Activated B cell treated with CpG ODN at 0.5 μM for 24 hours (primary cell): ENCODE measurements around the gene ALPL. TPM values are rescaled to one million over a fixed set of nuclear protein-coding genes. Genes with fewer than 3 reads are reported as not detected.

Experiments
- ATAC-seq: fragments of 200-7000 bp; cut with Tn5 transposase; one replicate; pipeline ENCODE4 v1.10.0; 2021; ENCODE audit warnings: low read depth, mild to moderate bottlenecking, moderate library complexity
- CTCF ChIA-PET: fragments of 350-600 bp; sonication (Branson Sonifier 250); formaldehyde crosslinking; loops from one replicate; lab custom pipeline; 2021; ENCODE audit warnings: antibody characterized with exemption; lab: Charles Lee
- POLR2A ChIA-PET: fragments of 350-600 bp; sonication (Branson Sonifier 250); formaldehyde crosslinking; loops from one replicate; lab custom pipeline; 2021; ENCODE audit warnings: antibody characterized with exemption; lab: Charles Lee
- DNase-seq: peaks from one replicate; pipeline ENCODE4 v3.0.0; 2022
- H3K27ac Mint-ChIP-seq: one replicate; pipeline ENCODE4 v1.8.0; 2020; ENCODE audit warnings: mixed read lengths
- H3K27me3 Mint-ChIP-seq: one replicate; pipeline ENCODE4 v1.8.0; 2021; ENCODE audit warnings: mixed read lengths
- H3K36me3 Mint-ChIP-seq: one replicate; pipeline ENCODE4 v1.8.0; 2021; ENCODE audit warnings: low read depth, mixed read lengths
- H3K4me1 Mint-ChIP-seq: one replicate; pipeline ENCODE4 v1.8.0; 2021; ENCODE audit warnings: mixed read lengths
- H3K4me3 Mint-ChIP-seq: one replicate; pipeline ENCODE4 v1.8.0; 2020; ENCODE audit warnings: mild to moderate bottlenecking, mixed read lengths
- H3K9me3 Mint-ChIP-seq: one replicate; pipeline ENCODE4 v1.8.0; 2020; ENCODE audit warnings: mixed read lengths
- intact Hi-C: fragments of 100-400 bp; cut with micrococcal nuclease; formaldehyde crosslinking; loops from one replicate; pipeline ENCODE4 v1.15.1; 2024
- total RNA-seq: library from RNA; stranded (reverse); gene quantifications from 2 replicates; pipeline ENCODE4 v1.2.3, GENCODE V29; 2022
- TF ChIP-seq, protein P1 (sequence below): fragments of 200-600 bp; IDR thresholded peaks from one replicate; pipeline ENCODE4 v1.8.0; 2022; ENCODE audit warnings: antibody characterized with exemption, mild to moderate bottlenecking

The ALPL gene
- total RNA-seq, 1 donor from 2014 or later = 14.7 TPM

DNA sequence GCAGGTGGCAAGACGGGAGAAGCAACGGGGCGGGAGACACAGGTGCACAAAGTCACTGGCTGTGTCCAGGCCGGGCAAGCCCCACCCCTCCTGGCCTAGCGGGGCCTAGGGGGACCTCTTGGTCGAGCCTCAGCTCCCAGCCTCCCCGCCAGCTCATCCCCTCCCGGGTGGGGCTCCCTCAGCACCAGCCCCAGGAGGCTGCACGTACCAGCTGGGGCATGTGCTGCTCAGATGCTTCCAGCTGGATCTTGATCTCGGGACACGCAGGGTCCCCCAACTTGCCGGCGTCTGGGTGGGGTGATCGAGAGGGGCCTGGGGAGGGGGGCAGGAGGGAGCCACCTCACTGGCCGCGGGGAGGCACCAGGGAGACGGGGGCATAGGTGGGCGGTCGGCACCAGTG is 88.5 kb downstream of the ALPL start:
- TF ChIP-seq, protein P1, sequence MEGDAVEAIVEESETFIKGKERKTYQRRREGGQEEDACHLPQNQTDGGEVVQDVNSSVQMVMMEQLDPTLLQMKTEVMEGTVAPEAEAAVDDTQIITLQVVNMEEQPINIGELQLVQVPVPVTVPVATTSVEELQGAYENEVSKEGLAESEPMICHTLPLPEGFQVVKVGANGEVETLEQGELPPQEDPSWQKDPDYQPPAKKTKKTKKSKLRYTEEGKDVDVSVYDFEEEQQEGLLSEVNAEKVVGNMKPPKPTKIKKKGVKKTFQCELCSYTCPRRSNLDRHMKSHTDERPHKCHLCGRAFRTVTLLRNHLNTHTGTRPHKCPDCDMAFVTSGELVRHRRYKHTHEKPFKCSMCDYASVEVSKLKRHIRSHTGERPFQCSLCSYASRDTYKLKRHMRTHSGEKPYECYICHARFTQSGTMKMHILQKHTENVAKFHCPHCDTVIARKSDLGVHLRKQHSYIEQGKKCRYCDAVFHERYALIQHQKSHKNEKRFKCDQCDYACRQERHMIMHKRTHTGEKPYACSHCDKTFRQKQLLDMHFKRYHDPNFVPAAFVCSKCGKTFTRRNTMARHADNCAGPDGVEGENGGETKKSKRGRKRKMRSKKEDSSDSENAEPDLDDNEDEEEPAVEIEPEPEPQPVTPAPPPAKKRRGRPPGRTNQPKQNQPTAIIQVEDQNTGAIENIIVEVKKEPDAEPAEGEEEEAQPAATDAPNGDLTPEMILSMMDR = no peak
- no peak overlapping the region for H3K27ac Mint-ChIP-seq
- peaks cover 24% of the 10 kb centered on the region for H3K27me3 Mint-ChIP-seq
- no peak overlapping the region for H3K4me3 Mint-ChIP-seq
- ATAC-seq (no peak), DNase-seq (no peak)
- intact Hi-C loops = no loop called here
- ChIA-PET POLR2A (no interaction called here), CTCF (no interaction called here)
- H3K9me3 Mint-ChIP-seq = no peaks in the 10 kb centered on the region
- no peaks in the 10 kb centered on the region for H3K36me3 Mint-ChIP-seq
- no peaks in the 10 kb centered on the region for H3K4me1 Mint-ChIP-seq

DNA sequence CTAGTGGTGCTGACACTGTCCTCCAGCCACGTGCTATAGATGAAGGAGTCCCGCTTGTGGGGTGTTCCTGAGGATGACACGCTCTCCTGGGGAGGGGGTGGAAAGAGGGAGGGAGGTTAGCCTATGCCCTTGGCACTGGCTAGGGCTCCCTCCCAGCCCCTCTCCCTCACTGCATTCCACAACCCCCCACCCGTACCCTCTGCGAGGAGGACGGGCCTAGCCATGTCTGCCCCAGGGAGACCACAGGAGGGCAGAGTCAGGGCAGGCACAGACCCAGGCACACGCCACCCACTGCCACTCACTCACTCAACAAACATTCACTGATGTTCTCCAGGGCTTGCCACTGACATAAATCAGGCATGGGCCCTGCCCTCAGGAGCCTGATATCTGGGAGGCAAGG is 89.2 kb downstream of the ALPL start:
- CTCF ChIA-PET = no interaction called here
- ATAC-seq = no peak
- TF ChIP-seq, protein P1 = no peak
- H3K4me1 Mint-ChIP-seq = no peaks in the 10 kb centered on the region
- intact Hi-C loops = no loop called here
- POLR2A ChIA-PET = no interaction called here
- no peak for DNase-seq
- H3K36me3 Mint-ChIP-seq = no peaks in the 10 kb centered on the region
- no peak overlapping the region for H3K27ac Mint-ChIP-seq
- no peak overlapping the region for H3K4me3 Mint-ChIP-seq
- H3K27me3 Mint-ChIP-seq = peaks cover 23% of the 10 kb centered on the region
- no peaks in the 10 kb centered on the region for H3K9me3 Mint-ChIP-seq

DNA sequence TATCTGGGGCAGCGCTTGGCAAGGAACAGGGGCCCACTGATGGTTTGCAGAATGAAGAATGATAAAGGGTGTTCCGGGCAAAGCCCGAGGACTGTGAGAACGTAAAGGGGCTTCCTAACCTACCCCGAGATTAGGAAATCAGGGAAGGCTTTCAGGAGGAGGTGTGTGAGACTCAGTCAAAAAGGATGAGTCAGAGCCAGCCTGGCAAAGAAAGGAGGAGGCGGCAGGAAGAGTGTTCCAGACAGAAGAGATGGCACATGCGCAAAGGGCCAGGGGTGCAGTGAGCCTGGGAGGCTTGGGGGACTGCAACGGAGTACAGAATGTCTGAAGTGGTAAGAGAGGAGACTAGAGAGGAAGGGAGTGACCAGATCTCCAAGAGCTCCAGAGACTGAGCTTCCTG is 89.7 kb downstream of the ALPL start:
- TF ChIP-seq, protein P1 = no peak
- Mint-ChIP-seq H3K4me3 (no peak overlapping the region), H3K4me1 (no peaks in the 10 kb centered on the region), H3K36me3 (no peaks in the 10 kb centered on the region), H3K27me3 (peaks cover 23% of the 10 kb centered on the region), H3K9me3 (no peaks in the 10 kb centered on the region), H3K27ac (no peak overlapping the region)
- no peak for ATAC-seq
- intact Hi-C loops = no loop called here
- DNase-seq = no peak
- CTCF ChIA-PET = no interaction called here
- POLR2A ChIA-PET = no interaction called here

DNA sequence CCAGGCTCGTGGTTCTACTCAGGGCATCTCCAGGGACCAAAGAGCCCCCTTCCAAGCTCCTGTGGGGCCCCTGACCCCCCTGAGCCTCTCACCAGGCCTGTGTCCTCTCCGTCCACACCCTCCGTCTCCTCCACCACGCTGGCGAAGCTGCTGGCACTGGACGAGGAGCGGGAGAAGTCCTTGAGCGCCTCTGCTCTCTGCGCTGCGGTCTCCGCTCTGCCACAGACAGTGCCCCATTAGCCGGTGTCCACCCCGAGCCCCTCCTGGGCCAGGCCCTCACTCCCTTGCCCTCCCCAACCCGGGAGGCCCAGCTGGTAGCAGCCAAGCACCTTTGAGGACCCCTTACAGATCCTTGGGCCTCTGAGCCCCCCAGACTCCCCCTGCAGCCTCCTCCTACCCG is 90.2 kb downstream of the ALPL start:
- Mint-ChIP-seq H3K36me3 (no peaks in the 10 kb centered on the region), H3K4me1 (no peaks in the 10 kb centered on the region), H3K4me3 (no peak overlapping the region), H3K27ac (no peak overlapping the region), H3K9me3 (no peaks in the 10 kb centered on the region), H3K27me3 (peaks cover 23% of the 10 kb centered on the region)
- intact Hi-C loops = no loop called here
- no peak for DNase-seq
- TF ChIP-seq, protein P1 = no peak
- POLR2A ChIA-PET = no interaction called here
- CTCF ChIA-PET = no interaction called here
- ATAC-seq = no peak

DNA sequence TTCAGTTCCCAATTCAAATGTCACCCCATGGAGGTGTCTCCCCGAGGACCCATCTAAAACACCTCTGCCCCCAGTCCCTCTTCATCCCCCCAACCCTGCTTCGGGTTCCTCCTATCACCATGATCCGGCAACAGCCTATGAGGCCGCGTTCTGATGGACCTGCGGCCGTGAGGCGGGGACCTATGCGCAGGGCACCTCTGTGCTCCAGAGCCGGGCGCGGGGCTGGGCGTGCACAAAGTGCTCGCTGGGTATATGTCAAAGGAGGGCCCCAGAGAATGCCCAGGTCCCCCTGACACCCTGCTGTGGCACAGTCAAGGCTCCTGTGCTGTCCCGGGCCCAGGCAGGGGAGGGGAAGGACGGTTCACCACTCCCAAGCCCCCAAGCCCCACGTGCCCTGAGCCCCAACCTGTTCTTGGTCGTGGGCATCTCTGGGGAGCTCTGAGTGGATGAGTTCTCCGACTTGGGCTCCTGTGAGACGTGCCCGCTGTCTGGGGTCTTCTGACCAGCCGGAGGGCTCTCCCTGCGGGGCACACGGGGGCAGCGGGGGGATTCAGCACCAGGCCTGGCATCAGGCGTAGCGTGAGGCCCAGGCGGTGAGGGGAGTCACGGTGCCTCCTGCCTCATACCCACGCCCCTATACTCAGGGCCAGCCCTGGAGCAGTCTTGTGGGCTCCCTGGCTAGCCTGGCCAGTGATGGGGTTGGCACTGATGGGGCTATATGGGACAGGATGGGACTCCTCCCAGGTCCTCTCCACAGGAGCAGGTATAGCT is 92.2 kb downstream of the ALPL start:
- ChIA-PET POLR2A (no interaction called here), CTCF (no interaction called here)
- H3K4me3 Mint-ChIP-seq = no peak overlapping the region
- intact Hi-C loops = no loop called here
- no peaks in the 10 kb centered on the region for H3K9me3 Mint-ChIP-seq
- H3K27me3 Mint-ChIP-seq = peaks cover 21% of the 10 kb centered on the region
- TF ChIP-seq, protein P1 = no peak
- H3K36me3 Mint-ChIP-seq = no peaks in the 10 kb centered on the region
- no peak overlapping the region for H3K27ac Mint-ChIP-seq
- DNase-seq (no peak), ATAC-seq (no peak)
- H3K4me1 Mint-ChIP-seq = peaks cover under 1% of the 10 kb centered on the region
